A204.1 (cell line): ENCODE data around the gene YBX2.
"Not testable (repeated sequence)": the region's sequence is repeated elsewhere in the genome, so short reads cannot be mapped to it uniquely, and the experiment has no call there.

Experiments
- FAIRE-seq: peaks from 2 replicates; lab custom pipeline; 2012; peaks lifted over from hg19 to GRCh38; lab: Jason Lieb, UNC

The YBX2 gene

GRCh38 chr17:7262935-7263800 is 31.3 kb downstream of the YBX2 start:
- FAIRE-seq: no peak

- no peak for FAIRE-seq
These were observed 32.1 kb downstream of the YBX2 start, which contains the start of gene CLDN7 for GRCh38 chr17:7262192-7262934. Gene CLDN7 (minus strand): TSS chr17:7262478. CDS start chr17:7262043, 435 bp downstream.

DNA sequence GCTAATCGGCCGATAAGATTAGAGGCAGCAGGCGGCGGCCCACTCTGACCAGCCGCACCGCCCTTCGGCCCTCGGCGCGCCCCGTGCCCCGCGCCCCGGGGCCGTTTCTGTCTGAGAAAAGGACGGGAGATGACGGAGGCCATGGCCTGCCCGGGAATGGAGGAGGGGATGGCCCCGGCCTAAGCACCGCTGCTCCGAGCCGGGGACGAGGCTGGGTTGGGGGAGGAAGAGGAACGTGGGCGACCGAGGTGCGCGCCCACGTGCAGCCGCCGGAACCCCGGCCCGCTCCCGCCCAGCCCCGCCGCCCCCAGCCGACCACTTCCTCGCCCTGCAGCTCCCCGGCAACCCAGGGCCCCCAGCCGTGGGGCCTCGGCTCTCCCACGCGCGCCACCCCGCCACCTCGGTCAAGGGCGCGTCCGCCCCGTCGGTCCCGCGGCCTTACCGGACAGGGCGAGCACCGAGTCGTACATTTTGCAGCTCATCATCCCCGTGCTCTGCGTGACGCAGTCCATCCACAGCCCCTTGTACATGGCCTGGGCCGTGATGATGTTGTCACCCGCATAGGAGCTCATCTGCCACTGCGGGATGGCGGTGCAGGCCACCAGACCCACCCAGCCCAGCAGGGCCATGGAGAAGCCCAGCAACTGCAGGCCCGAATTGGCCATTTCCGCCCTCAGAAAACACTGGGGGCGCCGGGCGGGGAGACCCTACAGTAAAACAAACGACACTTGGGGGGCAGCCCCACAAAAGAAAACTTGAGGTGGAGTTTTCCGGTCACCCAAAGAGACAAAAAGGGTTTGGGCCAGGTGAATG is 32.9 kb downstream of the YBX2 start:
- FAIRE-seq: no peak

DNA sequence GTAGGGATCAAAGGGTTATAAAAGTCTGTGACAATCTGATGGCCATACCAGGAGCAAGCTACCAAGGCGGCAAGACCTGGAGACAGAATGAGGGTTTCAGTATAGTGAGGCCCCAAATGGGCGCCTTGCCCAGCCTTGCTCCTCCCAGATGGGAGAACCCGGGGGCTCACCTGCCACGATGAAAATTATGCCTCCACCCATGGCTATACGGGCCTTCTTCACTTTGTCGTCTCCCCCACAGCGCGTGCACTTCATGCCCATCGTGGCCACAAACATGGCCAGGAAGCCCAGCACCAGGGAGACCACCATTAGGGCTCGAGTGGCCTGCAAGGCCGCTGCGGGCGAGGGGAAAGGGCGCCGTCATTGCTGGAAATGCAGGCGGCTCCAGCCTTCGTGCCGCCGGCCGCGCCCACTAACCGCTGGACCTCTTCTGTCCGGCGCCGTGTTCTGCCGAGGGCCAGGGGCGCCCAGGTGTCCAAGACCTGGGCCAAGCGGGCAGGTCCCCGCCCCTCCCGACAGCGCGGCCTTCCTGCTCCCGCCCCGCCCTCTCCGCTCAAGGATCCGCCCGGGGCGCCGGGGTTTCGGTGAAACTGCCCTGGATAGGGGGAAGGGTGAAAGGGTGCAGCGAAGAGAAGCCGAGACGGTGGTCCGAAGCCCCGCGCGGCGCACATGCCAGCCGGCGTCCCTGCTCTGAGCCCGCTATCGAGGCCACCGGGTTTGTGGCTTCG is 33.6 kb downstream of the YBX2 start:
- no peak for FAIRE-seq

DNA sequence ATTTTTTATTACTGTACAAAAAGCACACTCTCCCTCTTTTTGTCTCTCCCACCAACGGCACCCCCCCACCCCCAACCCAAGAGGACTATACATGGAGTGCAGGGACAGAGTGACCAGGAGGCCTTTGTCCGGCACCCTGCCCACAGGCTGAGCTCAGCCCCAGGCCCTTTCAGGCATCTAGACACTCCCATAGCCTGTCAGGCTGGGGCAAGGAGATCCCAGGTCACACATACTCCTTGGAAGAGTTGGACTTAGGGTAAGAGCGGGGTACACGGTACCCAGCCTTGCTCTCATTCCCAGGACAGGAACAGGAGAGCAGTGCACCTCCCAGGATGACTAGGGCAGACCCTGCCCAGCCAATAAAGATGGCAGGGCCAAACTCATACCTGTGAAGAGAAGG is 34.3 kb downstream of the YBX2 start:
- no peak for FAIRE-seq

GRCh38 chr17:7259555-7259889 is 34.9 kb downstream of the YBX2 start:
- FAIRE-seq: no peak

DNA sequence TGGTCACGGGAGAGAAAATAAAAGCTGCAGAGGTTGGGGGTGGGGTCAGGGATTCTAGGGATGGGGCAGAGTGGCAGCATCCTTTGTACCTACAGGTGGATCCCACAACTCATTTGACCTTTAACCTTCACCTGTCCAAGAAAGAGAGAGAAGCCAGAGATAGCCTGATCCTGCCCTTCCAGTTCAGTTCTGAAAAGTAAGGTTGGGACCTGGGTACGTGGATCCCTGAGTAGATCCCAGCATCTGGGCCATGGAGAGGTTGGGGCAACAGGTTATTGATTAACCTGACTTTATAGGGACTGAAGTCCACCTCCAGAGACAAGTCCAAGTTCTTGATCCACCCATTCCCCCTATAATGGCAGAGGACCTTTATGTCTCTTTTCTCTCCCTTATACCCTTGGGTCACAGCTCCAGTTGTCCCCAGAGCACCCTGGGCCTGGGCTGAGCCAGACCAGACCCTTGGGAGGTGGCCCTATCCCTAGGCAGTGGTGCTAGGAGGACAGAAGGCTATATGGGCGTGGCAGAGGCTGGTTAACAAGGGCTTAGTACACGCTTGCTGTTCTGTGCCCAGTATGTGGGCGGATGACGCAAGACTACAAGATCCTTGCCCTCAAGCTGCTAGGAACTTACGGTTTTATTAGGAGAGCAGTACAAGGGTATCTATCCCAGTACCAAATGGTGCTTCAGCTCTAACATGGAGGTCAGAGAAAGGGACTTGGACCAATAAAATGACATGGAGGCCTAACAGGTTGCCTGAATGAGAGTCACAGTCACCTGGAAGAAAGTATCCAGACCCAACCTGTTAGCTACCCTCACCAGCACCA is 35.5 kb downstream of the YBX2 start:
- no peak for FAIRE-seq

- FAIRE-seq: no peak
These were observed 37.5 kb downstream of the YBX2 start for GRCh38 chr17:7256766-7257456.

- FAIRE-seq: no peak
These were observed 39.9 kb downstream of the YBX2 start for GRCh38 chr17:7254511-7254910.

DNA sequence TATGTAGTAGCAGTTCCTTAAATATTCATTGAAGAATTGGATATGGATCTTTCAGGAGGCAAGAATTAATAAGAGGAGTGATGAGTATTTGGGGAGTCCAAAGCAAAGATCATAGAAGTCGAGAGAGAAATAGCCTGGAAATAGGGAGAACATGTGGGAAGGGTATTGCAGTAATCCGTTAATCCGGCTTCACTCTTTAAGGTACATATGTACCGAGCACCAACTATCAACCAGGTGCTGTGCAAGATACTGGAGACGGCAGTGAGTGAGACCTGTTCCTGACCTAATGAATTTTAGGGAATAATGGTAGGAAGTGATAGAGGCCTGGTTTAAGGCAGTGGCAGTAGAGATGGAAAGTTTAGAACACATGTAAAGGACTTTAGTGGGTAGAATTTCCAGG is 41.4 kb downstream of the YBX2 start:
- FAIRE-seq: no peak

GRCh38 chr17:7252176-7253043 is 42.0 kb downstream of the YBX2 start, which contains the start of gene ELP5:
Gene ELP5 (plus strand): TSS chr17:7252215. CDS start chr17:7252551, 336 bp downstream.
- no peak for FAIRE-seq

DNA sequence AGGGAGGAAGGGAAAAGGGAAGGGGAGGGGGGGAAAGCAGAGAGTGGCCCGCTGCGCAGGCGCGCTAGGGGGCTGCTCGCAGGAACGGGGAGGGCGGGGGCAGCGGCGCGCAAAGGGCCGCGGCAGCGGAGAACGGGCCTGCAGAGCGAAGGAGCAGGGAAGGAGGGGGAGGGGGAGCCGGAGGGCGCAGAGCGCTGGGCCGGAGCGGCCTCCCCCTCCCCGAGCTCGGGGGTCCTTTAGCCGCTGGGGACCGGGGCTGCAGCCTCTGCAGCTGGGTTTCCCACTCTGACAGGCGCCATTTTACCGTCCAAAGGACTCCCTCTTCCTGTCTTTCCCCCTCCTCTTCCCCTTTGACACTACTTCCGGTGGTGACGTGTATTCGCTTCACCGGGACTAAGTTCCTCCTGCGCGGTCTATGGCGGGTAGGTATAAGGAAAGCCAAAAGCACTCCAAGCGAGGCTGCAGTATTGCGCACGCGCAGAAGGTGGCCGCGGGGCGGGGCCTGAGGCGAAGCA is 42.7 kb downstream of the YBX2 start, which contains the start of gene CTDNEP1:
Gene CTDNEP1, minus strand, starts transcription at position 74 of the 515 bp plus-strand sequence. CDS start 438 bp downstream, outside the sequence.
- peak; percentile 99 for FAIRE-seq

GRCh38 chr17:7250695-7251627 is 43.5 kb downstream of the YBX2 start:
- FAIRE-seq: no peak

GRCh38 chr17:7249830-7250229 is 44.6 kb downstream of the YBX2 start:
- no peak for FAIRE-seq

DNA sequence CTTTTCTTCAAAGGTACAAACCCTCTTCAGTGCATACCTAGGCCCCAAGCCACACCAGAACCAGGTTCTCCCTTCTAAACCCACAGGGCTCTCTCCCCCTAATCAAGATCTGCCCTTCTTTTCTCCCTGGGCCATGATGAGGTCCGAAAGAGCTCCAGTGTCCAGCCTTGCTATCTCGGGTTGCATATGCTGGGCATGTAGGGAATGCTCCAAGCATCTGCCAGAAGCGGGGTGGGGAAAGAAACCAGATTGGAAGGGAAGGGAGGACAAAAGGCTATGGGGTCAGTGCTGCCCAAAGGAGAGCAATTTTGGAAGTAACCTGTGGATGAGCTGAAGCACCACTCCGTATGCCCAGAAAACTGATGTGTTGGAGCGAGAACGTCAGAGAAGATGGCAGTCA is 45.2 kb downstream of the YBX2 start:
- FAIRE-seq: no peak

- no peak for FAIRE-seq
These were observed 45.6 kb downstream of the YBX2 start for GRCh38 chr17:7248796-7249195.

DNA sequence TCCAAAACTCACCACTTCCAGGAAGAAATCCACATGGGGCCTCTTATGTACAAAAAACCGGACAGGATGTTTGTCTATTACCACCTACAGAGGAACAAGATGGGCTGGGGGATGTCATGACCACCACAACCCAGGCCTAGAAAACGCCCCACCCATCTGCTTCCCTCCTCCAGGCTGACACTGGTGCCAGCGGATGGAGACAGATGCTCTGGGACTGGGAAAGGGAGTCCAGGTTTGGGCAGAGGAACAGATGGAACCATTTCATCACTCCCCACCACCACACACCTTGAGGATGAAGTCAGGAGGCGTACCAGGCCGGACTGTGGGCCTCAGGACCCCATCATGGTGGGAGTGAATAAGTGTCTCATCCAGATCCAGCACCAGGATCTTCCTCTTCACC is 47.7 kb downstream of the YBX2 start:
- FAIRE-seq: no peak

GRCh38 chr17:7243838-7244237 is 50.6 kb downstream of the YBX2 start:
- not testable (repeated sequence) for FAIRE-seq
